ENCODE data around the gene KRT3.
A peak's percentile ranks its signal among the peaks of the same experiment; 100 is the strongest.

Gene KRT3

GRCh38 chr12:52814710-52815155 lies 18.8 kb upstream of the KRT3 start:
- no peak for DNase-seq
- no peak for TF ChIP-seq GATA1 (IDR thresholded peaks at IDR 0.05; ENCODE audit: low read depth, low read length)
- no peak for TF ChIP-seq POLR2A (IDR thresholded peaks at IDR 0.05; ENCODE audit: low read length)

- DNase-seq, result no peak
- no peak for TF ChIP-seq POLR2A (IDR thresholded peaks at IDR 0.05; ENCODE audit: low read length)
- TF ChIP-seq GATA1 (IDR thresholded peaks at IDR 0.05; ENCODE audit: low read depth, low read length), result no peak
Observed at GRCh38 chr12:52813885-52814709, 18.2 kb upstream of the KRT3 start, which contains the start of gene KRT4. KRT4 (minus strand) TSS chr12:52814116; CDS start chr12:52814058, 58 bp downstream.

GRCh38 chr12:52813203-52813819 lies 17.4 kb upstream of the KRT3 start:
- DNase-seq, result no peak
- TF ChIP-seq POLR2A (IDR thresholded peaks at IDR 0.05; ENCODE audit: low read length) (no peak), GATA1 (IDR thresholded peaks at IDR 0.05; ENCODE audit: low read depth, low read length) (no peak)

GRCh38 chr12:52812749-52813148 lies 16.8 kb upstream of the KRT3 start:
- peak in 1 of 2 experiments; percentile 20 for DNase-seq
- TF ChIP-seq POLR2A (IDR thresholded peaks at IDR 0.05; ENCODE audit: low read length) (no peak), GATA1 (IDR thresholded peaks at IDR 0.05; ENCODE audit: low read depth, low read length) (no peak)

GRCh38 chr12:52812073-52812400 lies 16.1 kb upstream of the KRT3 start:
- DNase-seq, result no peak
- TF ChIP-seq POLR2A (IDR thresholded peaks at IDR 0.05; ENCODE audit: low read length) (no peak), GATA1 (IDR thresholded peaks at IDR 0.05; ENCODE audit: low read depth, low read length) (no peak)

GRCh38 chr12:52811191-52812072 lies 15.5 kb upstream of the KRT3 start:
- TF ChIP-seq POLR2A (IDR thresholded peaks at IDR 0.05; ENCODE audit: low read length) (no peak), GATA1 (IDR thresholded peaks at IDR 0.05; ENCODE audit: low read depth, low read length) (no peak)
- DNase-seq, result no peak

GRCh38 chr12:52810554-52810953 lies 14.6 kb upstream of the KRT3 start:
- TF ChIP-seq GATA1 (IDR thresholded peaks at IDR 0.05; ENCODE audit: low read depth, low read length), result no peak
- no peak for TF ChIP-seq POLR2A (IDR thresholded peaks at IDR 0.05; ENCODE audit: low read length)
- no peak for DNase-seq

- DNase-seq, result no peak
- TF ChIP-seq GATA1 (IDR thresholded peaks at IDR 0.05; ENCODE audit: low read depth, low read length) (no peak), POLR2A (IDR thresholded peaks at IDR 0.05; ENCODE audit: low read length) (no peak)
Observed at GRCh38 chr12:52809166-52809565, 13.2 kb upstream of the KRT3 start.

GRCh38 chr12:52808573-52809160 lies 12.8 kb upstream of the KRT3 start:
- TF ChIP-seq POLR2A (IDR thresholded peaks at IDR 0.05; ENCODE audit: low read length) (no peak), GATA1 (IDR thresholded peaks at IDR 0.05; ENCODE audit: low read depth, low read length) (no peak)
- DNase-seq, result no peak

- no peak for TF ChIP-seq GATA1 (IDR thresholded peaks at IDR 0.05; ENCODE audit: low read depth, low read length)
- no peak for TF ChIP-seq POLR2A (IDR thresholded peaks at IDR 0.05; ENCODE audit: low read length)
- DNase-seq, result no peak
Observed at GRCh38 chr12:52807544-52808470, 11.9 kb upstream of the KRT3 start.

GRCh38 chr12:52806821-52807543 lies 11.1 kb upstream of the KRT3 start:
- TF ChIP-seq GATA1 (IDR thresholded peaks at IDR 0.05; ENCODE audit: low read depth, low read length), result no peak
- no peak for TF ChIP-seq POLR2A (IDR thresholded peaks at IDR 0.05; ENCODE audit: low read length)

More at GRCh38 chr12:52806821-52807543, 11.1 kb upstream of the KRT3 start:
- no peak for DNase-seq

Measured in erythroblast (primary cell).